Activated naive CD8-positive, alpha-beta T cell treated with anti-CD3 and anti-CD28 coated beads, Interleukin-2, amount 50 U/mL, for 24 hours (primary cell): ENCODE results near the gene POLR1A.

Experiments used
- ATAC-seq: fragments of 150-1000 bp; cut with Tn5 transposase; one replicate; pipeline ENCODE4 v1.10.0; 2021
- DNase-seq: peaks from one replicate; pipeline ENCODE4 v3.0.0; 2021
- H3K27ac Mint-ChIP-seq: one replicate; pipeline ENCODE4 v1.8.0; 2021; ENCODE audit warnings: mild to moderate bottlenecking, mixed read lengths
- H3K27me3 Mint-ChIP-seq: one replicate; pipeline ENCODE4 v1.8.0; 2021; ENCODE audit warnings: mixed read lengths
- H3K36me3 Mint-ChIP-seq: one replicate; pipeline ENCODE4 v1.8.0; 2021; ENCODE audit warnings: low read depth, mixed read lengths
- H3K4me1 Mint-ChIP-seq: one replicate; pipeline ENCODE4 v1.8.0; 2021; ENCODE audit warnings: mixed read lengths
- H3K4me3 Mint-ChIP-seq: one replicate; pipeline ENCODE4 v1.8.0; 2021; ENCODE audit warnings: mild to moderate bottlenecking, moderate library complexity, mixed read lengths
- H3K9me3 Mint-ChIP-seq: one replicate; pipeline ENCODE4 v1.8.0; 2021; ENCODE audit warnings: mixed read lengths

Gene POLR1A

GRCh38 chr2:85988914-85989270 lies 116.8 kb downstream of the POLR1A start:
- H3K27ac Mint-ChIP-seq: no peak overlapping the region
- no peak for DNase-seq
- no peak overlapping the region for H3K4me3 Mint-ChIP-seq
- no peaks in the 10 kb centered on the region for H3K27me3 Mint-ChIP-seq
- H3K9me3 Mint-ChIP-seq: no peaks in the 10 kb centered on the region
- H3K4me1 Mint-ChIP-seq: peaks cover 9% of the 10 kb centered on the region
- no peak for ATAC-seq
- H3K36me3 Mint-ChIP-seq: peaks cover 1% of the 10 kb centered on the region

- H3K36me3 Mint-ChIP-seq: peaks cover 1% of the 10 kb centered on the region
- no peak overlapping the region for H3K27ac Mint-ChIP-seq
- ATAC-seq (no peak), DNase-seq (no peak)
- H3K4me3 Mint-ChIP-seq: no peak overlapping the region
- H3K4me1 Mint-ChIP-seq: peaks cover 5% of the 10 kb centered on the region
- no peaks in the 10 kb centered on the region for H3K9me3 Mint-ChIP-seq
- H3K27me3 Mint-ChIP-seq: no peaks in the 10 kb centered on the region
Observed at GRCh38 chr2:85988175-85988913, 117.3 kb downstream of the POLR1A start.

- H3K4me1 Mint-ChIP-seq: peaks cover 2% of the 10 kb centered on the region
- H3K4me3 Mint-ChIP-seq: no peak overlapping the region
- ATAC-seq: no peak
- DNase-seq: no peak
- H3K27ac Mint-ChIP-seq: no peak overlapping the region
- no peaks in the 10 kb centered on the region for H3K9me3 Mint-ChIP-seq
- H3K27me3 Mint-ChIP-seq: no peaks in the 10 kb centered on the region
- H3K36me3 Mint-ChIP-seq: peaks cover 1% of the 10 kb centered on the region
Observed at GRCh38 chr2:85987266-85988174, 118.2 kb downstream of the POLR1A start.

GRCh38 chr2:85986121-85986520 lies 119.6 kb downstream of the POLR1A start:
- no peak overlapping the region for H3K4me3 Mint-ChIP-seq
- DNase-seq (no peak), ATAC-seq (no peak)
- H3K27me3 Mint-ChIP-seq: no peaks in the 10 kb centered on the region
- H3K36me3 Mint-ChIP-seq: no peaks in the 10 kb centered on the region
- no peaks in the 10 kb centered on the region for H3K4me1 Mint-ChIP-seq
- H3K27ac Mint-ChIP-seq: no peak overlapping the region
- H3K9me3 Mint-ChIP-seq: no peaks in the 10 kb centered on the region

GRCh38 chr2:85984788-85985187 lies 120.9 kb downstream of the POLR1A start:
- Mint-ChIP-seq H3K4me1 (no peaks in the 10 kb centered on the region), H3K4me3 (no peak overlapping the region), H3K36me3 (no peaks in the 10 kb centered on the region), H3K27ac (no peak overlapping the region), H3K27me3 (no peaks in the 10 kb centered on the region), H3K9me3 (no peaks in the 10 kb centered on the region)
- no peak for ATAC-seq
- DNase-seq: no peak

GRCh38 chr2:85983766-85984165 lies 121.9 kb downstream of the POLR1A start:
- no peak for ATAC-seq
- no peak for DNase-seq
- Mint-ChIP-seq H3K36me3 (no peaks in the 10 kb centered on the region), H3K4me1 (peaks cover 2% of the 10 kb centered on the region), H3K9me3 (no peaks in the 10 kb centered on the region), H3K27ac (no peak overlapping the region), H3K4me3 (no peak overlapping the region), H3K27me3 (no peaks in the 10 kb centered on the region)

- Mint-ChIP-seq H3K9me3 (no peaks in the 10 kb centered on the region), H3K4me1 (peaks cover 2% of the 10 kb centered on the region), H3K27ac (no peak overlapping the region), H3K27me3 (no peaks in the 10 kb centered on the region), H3K4me3 (no peak overlapping the region), H3K36me3 (no peaks in the 10 kb centered on the region)
- no peak for ATAC-seq
- DNase-seq: no peak
Observed at GRCh38 chr2:85981579-85982247, 124.0 kb downstream of the POLR1A start.

GRCh38 chr2:85978883-85979780 lies 126.6 kb downstream of the POLR1A start:
- Mint-ChIP-seq H3K27me3 (no peaks in the 10 kb centered on the region), H3K4me1 (peaks cover 2% of the 10 kb centered on the region), H3K27ac (no peak overlapping the region), H3K4me3 (no peak overlapping the region), H3K36me3 (no peaks in the 10 kb centered on the region), H3K9me3 (no peaks in the 10 kb centered on the region)
- DNase-seq: no peak
- ATAC-seq: no peak

GRCh38 chr2:85976106-85976920 lies 129.4 kb downstream of the POLR1A start:
- H3K27ac Mint-ChIP-seq: no peak overlapping the region
- peaks cover 2% of the 10 kb centered on the region for H3K4me1 Mint-ChIP-seq
- no peaks in the 10 kb centered on the region for H3K36me3 Mint-ChIP-seq
- ATAC-seq (no peak), DNase-seq (no peak)
- peaks cover 9% of the 10 kb centered on the region for H3K9me3 Mint-ChIP-seq
- no peak overlapping the region for H3K4me3 Mint-ChIP-seq
- H3K27me3 Mint-ChIP-seq: no peaks in the 10 kb centered on the region

GRCh38 chr2:85975581-85975980 lies 130.1 kb downstream of the POLR1A start:
- no peaks in the 10 kb centered on the region for H3K36me3 Mint-ChIP-seq
- H3K4me3 Mint-ChIP-seq: no peak overlapping the region
- peaks cover 2% of the 10 kb centered on the region for H3K4me1 Mint-ChIP-seq
- no peak overlapping the region for H3K27ac Mint-ChIP-seq
- DNase-seq (no peak), ATAC-seq (no peak)
- peaks cover 9% of the 10 kb centered on the region for H3K9me3 Mint-ChIP-seq
- no peaks in the 10 kb centered on the region for H3K27me3 Mint-ChIP-seq

- Mint-ChIP-seq H3K4me3 (no peak overlapping the region), H3K27me3 (no peaks in the 10 kb centered on the region)
- no peak for ATAC-seq
Observed at GRCh38 chr2:85974390-85974789, 131.3 kb downstream of the POLR1A start.

GRCh38 chr2:85972355-85972754 lies 133.3 kb downstream of the POLR1A start:
- no peak for ATAC-seq
- no peak for DNase-seq
- H3K4me1 Mint-ChIP-seq: no peaks in the 10 kb centered on the region
- peaks cover 9% of the 10 kb centered on the region for H3K9me3 Mint-ChIP-seq
- H3K4me3 Mint-ChIP-seq: no peak overlapping the region
- H3K27me3 Mint-ChIP-seq: no peaks in the 10 kb centered on the region
- no peak overlapping the region for H3K27ac Mint-ChIP-seq
- H3K36me3 Mint-ChIP-seq: no peaks in the 10 kb centered on the region

More at GRCh38 chr2:85974390-85974789, 131.3 kb downstream of the POLR1A start:
- Mint-ChIP-seq H3K27ac (no peak overlapping the region), H3K9me3 (peaks cover 9% of the 10 kb centered on the region), H3K4me1 (peaks cover 2% of the 10 kb centered on the region), H3K36me3 (no peaks in the 10 kb centered on the region)
- no peak for DNase-seq

- H3K36me3 Mint-ChIP-seq: no peaks in the 10 kb centered on the region
- ATAC-seq (no peak), DNase-seq (no peak)
- peaks cover 9% of the 10 kb centered on the region for H3K9me3 Mint-ChIP-seq
- no peaks in the 10 kb centered on the region for H3K4me1 Mint-ChIP-seq
- no peak overlapping the region for H3K27ac Mint-ChIP-seq
- H3K27me3 Mint-ChIP-seq: no peaks in the 10 kb centered on the region
- H3K4me3 Mint-ChIP-seq: no peak overlapping the region
Observed at GRCh38 chr2:85971366-85971765, 134.3 kb downstream of the POLR1A start.
